Upper lobe of right lung (tissue), 1 donor: Measurements from ENCODE around the gene ADGRG7. TPM values are rescaled to one million over a fixed set of nuclear protein-coding genes. Genes with fewer than 3 reads are reported as not detected.

Experiments
- ATAC-seq: fragments of 200-7000 bp; cut with Tn5 transposase; one replicate; pipeline ENCODE4 v1.9.1; 2020; ENCODE audit warnings: mild to moderate bottlenecking, moderate library complexity
- DNase-seq: peaks from one replicate; pipeline ENCODE4 v3.0.0-alpha.2; 2020
- H3K27ac ChIP-seq: fragments of 200-600 bp; one replicate; pipeline ENCODE4 v1.8.0; 2022
- H3K27me3 ChIP-seq: fragments of 200-600 bp; one replicate; pipeline ENCODE4 v1.8.0; 2022; ENCODE audit warnings: mild to moderate bottlenecking
- H3K36me3 ChIP-seq: fragments of 200-600 bp; one replicate; pipeline ENCODE4 v1.8.0; 2022
- H3K4me1 ChIP-seq: fragments of 200-600 bp; one replicate; pipeline ENCODE4 v1.8.0; 2022
- H3K4me3 ChIP-seq: fragments of 200-600 bp; one replicate; pipeline ENCODE4 v1.8.0; 2022; ENCODE audit warnings: mild to moderate bottlenecking
- H3K9me3 ChIP-seq: fragments of 200-600 bp; one replicate; pipeline ENCODE4 v1.8.0; 2022
- intact Hi-C: fragments of 100-400 bp; cut with DNase I; formaldehyde crosslinking; loops from one replicate; pipeline ENCODE4 v1.11.0; 2022
- total RNA-seq: library from RNA; stranded (reverse); fragmentation: NEBNext Ultra II Directional; extraction: Animal tissue kit (Norgen Biotek cat#: 25700); gene quantifications from one replicate; pipeline ENCODE4 v1.2.1, GENCODE V29; 2021
- TF ChIP-seq, protein P1 (sequence below): fragments of 200-600 bp; IDR thresholded peaks from one replicate; pipeline ENCODE4 v1.8.0; 2022; ENCODE audit warnings: antibody characterized with exemption
- donor health status: DM: no; HTN: yes; CAD: no; lungs with severe emphysema.

The ADGRG7 gene
- total RNA-seq, 1 donor from 2014 or later: not detected

- H3K4me3 ChIP-seq: no peak overlapping the region
- no peaks in the 10 kb centered on the region for H3K36me3 ChIP-seq
- no peaks in the 10 kb centered on the region for H3K9me3 ChIP-seq
- no peak overlapping the region for H3K27ac ChIP-seq
- intact Hi-C loops: no loop called here
- DNase-seq (no peak), ATAC-seq (no peak)
- H3K4me1 ChIP-seq: no peaks in the 10 kb centered on the region
- TF ChIP-seq, protein P1, sequence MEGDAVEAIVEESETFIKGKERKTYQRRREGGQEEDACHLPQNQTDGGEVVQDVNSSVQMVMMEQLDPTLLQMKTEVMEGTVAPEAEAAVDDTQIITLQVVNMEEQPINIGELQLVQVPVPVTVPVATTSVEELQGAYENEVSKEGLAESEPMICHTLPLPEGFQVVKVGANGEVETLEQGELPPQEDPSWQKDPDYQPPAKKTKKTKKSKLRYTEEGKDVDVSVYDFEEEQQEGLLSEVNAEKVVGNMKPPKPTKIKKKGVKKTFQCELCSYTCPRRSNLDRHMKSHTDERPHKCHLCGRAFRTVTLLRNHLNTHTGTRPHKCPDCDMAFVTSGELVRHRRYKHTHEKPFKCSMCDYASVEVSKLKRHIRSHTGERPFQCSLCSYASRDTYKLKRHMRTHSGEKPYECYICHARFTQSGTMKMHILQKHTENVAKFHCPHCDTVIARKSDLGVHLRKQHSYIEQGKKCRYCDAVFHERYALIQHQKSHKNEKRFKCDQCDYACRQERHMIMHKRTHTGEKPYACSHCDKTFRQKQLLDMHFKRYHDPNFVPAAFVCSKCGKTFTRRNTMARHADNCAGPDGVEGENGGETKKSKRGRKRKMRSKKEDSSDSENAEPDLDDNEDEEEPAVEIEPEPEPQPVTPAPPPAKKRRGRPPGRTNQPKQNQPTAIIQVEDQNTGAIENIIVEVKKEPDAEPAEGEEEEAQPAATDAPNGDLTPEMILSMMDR: no peak
- peaks cover 9% of the 10 kb centered on the region for H3K27me3 ChIP-seq
These were observed 83.8 kb downstream of the ADGRG7 start for GRCh38 chr3:100693225-100693624.

DNA sequence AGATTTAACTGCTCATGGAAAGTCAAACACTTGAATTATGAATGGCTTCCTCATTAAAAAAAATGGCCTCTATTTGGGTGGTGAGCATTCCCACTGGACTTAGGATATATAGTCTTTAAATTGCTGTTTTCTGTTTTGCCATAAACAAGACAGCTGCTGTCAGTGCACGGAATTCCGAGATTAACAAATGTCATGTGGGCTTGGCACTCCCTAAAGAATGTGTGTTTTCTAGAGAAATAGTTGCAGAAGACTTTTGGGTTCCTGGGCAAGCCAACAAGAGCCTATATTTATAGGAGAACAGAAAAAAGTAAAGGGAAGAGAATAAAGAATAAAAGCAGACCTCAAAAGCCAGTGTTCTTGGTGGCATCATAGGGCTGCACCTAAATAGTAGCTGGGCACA is 86.3 kb downstream of the ADGRG7 start:
- Histone ChIP-seq H3K27ac (no peak overlapping the region), H3K4me3 (no peak overlapping the region), H3K27me3 (peaks cover 9% of the 10 kb centered on the region), H3K9me3 (no peaks in the 10 kb centered on the region), H3K36me3 (no peaks in the 10 kb centered on the region), H3K4me1 (no peaks in the 10 kb centered on the region)
- DNase-seq (no peak), ATAC-seq (no peak)
- TF ChIP-seq, protein P1: no peak
- intact Hi-C loops: no loop called here

DNA sequence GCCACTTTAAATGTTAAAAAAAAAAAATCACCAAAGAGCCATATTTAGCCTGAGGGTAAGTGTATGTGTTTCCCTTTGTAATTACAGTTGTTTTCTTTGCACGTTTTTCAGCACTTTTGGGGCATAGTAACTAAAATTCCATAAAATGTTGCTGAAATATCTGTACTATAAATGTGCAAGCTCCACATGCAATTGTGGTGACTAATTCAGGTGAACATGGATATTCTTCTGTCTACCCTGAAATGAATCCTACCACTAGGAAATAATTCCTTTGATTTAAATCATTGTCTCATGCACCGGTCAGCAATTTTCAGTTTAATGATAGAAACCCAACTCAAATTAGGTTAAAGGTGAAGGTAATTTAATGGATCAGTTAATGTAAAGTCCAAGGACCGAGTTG is 86.8 kb downstream of the ADGRG7 start:
- Histone ChIP-seq H3K36me3 (no peaks in the 10 kb centered on the region), H3K4me1 (no peaks in the 10 kb centered on the region), H3K27ac (no peak overlapping the region), H3K9me3 (no peaks in the 10 kb centered on the region), H3K27me3 (peaks cover 9% of the 10 kb centered on the region), H3K4me3 (no peak overlapping the region)
- ATAC-seq (no peak), DNase-seq (no peak)
- intact Hi-C loops: no loop called here
- TF ChIP-seq, protein P1: no peak

DNA sequence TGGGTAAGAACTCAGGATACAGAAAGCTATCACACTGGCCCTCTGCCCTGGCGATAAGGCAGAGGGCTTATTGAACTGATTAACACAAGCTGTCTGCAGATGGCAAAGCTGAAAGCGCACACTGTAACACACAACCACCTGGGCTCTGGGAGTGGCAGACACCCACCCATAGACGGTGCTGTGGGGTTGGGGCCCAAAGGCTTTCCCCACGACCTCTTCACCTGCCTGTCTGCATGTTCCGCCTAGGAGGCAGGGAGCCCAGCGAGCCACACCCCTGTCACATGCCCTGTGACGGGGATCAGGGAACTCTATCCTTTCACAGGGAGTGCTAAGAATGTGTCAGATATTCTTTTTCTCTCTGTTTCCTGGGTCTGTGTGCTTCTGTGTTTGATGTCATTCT is 87.8 kb downstream of the ADGRG7 start:
- H3K36me3 ChIP-seq: no peaks in the 10 kb centered on the region
- no peak overlapping the region for H3K27ac ChIP-seq
- TF ChIP-seq, protein P1: no peak
- no peaks in the 10 kb centered on the region for H3K4me1 ChIP-seq
- ATAC-seq (no peak), DNase-seq (no peak)
- intact Hi-C loops: no loop called here
- H3K4me3 ChIP-seq: no peak overlapping the region
- H3K27me3 ChIP-seq: peaks cover 5% of the 10 kb centered on the region
- no peaks in the 10 kb centered on the region for H3K9me3 ChIP-seq

GRCh38 chr3:100697723-100698285 is 88.4 kb downstream of the ADGRG7 start:
- Histone ChIP-seq H3K27ac (no peak overlapping the region), H3K27me3 (no peaks in the 10 kb centered on the region), H3K4me1 (no peaks in the 10 kb centered on the region), H3K4me3 (no peak overlapping the region), H3K36me3 (no peaks in the 10 kb centered on the region), H3K9me3 (no peaks in the 10 kb centered on the region)
- ATAC-seq (no peak), DNase-seq (no peak)
- TF ChIP-seq, protein P1: no peak
- intact Hi-C loops: no loop called here

DNA sequence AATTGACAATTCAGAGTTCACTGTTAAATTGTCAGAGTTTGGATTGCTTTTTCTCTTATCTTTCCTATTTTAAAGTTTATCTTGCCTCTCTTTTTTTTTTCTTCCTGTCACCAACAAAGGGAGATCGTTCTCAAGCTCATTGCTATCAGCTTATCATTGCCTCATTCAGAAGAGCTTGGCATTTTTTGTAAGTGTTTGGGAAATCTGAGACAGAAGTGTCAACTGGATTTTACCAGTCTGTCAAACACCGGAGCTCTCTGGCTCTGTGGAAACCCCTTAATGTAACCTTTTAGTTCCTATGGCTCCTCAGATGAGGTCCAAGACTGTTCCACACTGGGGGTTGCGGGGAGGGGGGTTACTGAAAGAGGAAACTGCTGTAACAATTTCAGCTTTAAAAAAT is 89.3 kb downstream of the ADGRG7 start:
- Histone ChIP-seq H3K9me3 (no peaks in the 10 kb centered on the region), H3K4me3 (no peak overlapping the region), H3K4me1 (no peaks in the 10 kb centered on the region), H3K27ac (no peak overlapping the region), H3K36me3 (no peaks in the 10 kb centered on the region), H3K27me3 (no peaks in the 10 kb centered on the region)
- TF ChIP-seq, protein P1: no peak
- no peak for ATAC-seq
- DNase-seq: no peak
- intact Hi-C loops: no loop called here
